ENCODE results near the gene RPL27A.

Gene RPL27A

DNA sequence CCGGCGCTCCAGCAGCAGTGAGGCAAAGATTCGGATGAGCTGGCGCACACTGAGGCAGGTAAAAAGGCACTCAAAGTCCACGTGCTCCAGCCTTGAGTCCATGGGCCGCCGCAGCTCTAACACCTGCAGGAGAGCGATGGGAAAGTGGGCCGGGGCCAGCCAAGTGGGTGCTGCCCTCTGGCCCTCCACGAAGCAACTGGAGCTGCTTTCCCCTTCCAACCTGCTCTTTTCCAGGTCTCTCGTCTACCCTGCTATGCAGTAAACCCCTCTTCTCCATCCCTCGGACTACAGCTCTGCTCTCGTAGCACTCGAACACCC, 20.0 kb downstream of the RPL27A start:
- DNase-seq, result no peak

DNA sequence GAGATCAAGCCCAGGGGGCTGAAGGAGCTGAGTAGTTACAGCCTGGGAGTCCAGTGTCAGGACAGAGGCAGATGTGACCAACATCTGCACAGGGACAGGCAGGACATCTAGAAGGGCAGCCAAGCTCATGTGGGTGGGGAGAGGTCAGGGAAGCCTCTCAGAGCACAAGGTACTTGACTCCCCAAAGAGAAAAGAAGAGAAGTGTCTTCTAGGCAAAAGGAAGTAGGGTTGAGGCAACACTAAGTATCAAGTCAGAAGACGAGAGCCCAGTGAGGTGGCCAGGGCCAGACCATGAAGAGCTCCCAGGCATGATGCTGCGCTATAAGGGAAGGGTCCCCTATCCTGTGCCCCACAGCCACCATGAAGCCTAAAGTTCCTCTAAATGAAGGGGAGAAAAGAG, 21.5 kb downstream of the RPL27A start:
- DNase-seq, result no peak

DNA sequence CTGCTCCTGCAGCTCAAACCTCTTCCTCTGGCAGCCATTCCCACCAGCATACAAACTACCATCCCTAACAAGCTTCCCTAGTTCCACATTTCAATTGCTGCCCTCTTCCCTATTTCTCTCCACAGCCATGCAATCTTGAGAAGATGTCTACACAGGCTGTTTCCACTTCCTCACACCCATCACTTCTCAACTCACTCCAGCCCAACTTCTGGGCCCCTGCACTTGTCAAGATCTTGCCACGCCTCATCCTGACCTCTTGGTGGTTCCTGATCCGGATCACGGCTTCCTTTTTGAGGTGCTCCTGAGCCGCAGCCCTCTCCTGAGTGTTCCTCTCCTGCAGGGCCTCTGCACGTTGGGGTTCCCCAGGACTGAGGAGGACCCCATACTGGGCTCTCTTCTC, 22.6 kb downstream of the RPL27A start:
- no peak for DNase-seq

DNA sequence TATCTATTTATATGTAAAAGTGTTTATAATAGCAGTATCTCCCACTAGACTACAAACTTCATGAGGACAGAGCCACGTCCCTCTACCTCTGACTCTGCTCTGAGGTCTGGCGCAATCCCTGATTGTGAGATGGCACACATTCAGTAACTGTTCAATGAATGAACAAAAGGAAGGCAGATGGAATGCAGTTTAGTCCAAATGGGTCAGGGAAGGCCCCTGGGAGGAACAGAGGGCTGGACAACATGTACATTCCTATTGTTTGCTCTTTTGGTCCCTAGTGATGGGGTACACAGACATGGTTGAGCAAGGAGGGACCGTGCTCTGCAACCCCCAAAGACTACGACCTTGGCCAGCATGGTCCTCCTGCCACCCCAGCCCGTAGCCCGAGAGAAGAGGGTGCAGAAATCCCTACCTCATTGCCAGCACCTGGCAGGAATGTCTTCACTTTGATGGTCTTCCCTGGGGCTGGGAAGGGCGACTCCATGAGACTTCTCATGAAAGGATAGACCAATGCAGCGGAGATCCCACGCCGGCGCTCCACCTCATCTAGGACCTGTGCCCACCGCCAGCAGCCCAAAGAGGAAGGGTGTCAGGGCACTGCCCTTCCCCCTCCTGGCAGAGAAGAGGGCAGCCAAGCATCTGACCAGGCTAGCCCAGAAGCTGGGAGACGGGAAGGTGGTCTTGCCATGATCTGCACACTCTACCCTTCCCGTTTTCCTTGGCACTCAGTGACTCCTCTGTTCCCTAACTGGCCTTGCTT, 24.3 kb downstream of the RPL27A start:
- no peak for DNase-seq

DNA sequence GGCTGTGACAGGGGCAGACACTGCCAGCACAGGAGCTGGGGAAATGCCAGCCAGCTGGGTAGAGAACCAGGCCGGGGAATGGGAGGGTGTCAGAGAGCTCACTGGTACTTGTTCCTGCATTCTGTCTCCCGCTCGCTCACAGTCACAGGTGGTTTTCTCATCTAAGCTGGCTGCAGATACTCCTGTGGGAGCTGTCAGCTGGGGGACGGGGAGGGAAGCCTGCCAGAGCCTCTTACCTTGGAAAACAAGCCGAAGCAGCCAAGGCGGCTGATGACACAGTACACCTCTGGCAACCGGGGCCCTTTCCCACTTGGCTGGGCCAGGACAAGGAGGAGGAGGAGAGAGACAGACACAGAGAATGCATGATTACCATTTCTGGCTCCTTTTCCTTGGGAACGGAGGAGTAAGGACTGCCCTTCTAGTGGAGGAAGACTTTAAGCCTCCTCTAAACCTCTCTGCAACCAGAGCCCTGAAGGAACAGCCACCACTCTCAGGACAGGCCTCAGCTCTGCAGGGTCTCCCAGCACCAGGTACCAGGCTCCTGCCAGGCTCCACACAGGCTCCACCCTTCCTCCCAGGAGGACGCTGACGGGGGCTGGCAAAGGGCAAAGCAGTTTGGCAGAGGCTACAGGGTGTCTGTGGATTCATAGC, 25.1 kb downstream of the RPL27A start:
- DNase-seq, result no peak

DNA sequence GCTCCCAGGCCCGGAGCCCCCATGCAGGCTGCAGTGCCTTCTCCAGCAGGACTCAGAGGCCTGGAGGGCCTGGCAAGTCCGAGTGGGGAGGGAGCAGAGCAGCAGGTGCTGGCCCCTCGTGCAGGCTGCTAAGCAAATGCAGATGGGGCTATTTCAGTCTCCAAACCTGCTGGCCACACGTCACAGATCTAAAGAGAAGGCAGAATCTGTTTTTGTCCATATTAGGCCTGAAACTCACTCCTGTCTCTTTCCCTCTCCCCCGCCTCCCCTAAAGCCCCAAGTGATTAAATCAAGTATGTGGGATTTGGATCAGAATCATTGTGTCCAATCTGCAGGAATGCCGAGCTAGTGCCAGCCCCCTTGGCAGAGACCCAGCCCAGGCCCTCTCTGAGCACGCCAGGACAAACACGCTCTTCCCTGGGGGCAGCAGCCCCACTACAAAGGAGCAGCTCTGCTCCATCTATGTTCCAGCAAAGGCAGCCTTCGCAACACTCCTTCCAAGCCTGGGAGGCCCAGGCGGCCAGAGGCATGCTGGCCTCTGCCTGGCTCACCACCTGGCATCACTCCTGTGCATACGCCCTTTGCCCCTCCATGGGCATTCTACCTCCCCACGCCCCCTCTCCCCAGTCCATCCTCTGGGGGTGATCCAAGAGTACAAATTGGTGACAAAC, 26.5 kb downstream of the RPL27A start:
- DNase-seq, result no peak

DNA sequence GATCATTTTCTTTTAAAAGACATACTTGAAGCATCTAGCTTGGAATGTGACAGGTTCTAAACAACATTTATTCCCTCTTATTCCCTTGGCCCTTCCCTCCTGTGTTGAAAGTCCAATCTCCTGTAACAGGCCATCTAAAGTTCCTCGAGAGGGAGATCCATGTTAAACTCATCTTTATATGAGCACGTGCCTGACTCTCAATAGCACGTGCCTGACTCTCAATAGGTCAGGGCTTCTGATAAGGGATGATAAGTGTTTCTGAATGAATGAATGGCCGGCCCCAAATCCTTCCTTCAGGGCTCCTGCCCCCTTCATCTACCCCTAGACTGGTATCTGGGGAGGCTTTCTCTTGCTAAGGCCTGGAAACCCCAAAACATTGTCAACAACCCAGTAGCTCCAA, 27.2 kb downstream of the RPL27A start:
- DNase-seq, result no peak

DNA sequence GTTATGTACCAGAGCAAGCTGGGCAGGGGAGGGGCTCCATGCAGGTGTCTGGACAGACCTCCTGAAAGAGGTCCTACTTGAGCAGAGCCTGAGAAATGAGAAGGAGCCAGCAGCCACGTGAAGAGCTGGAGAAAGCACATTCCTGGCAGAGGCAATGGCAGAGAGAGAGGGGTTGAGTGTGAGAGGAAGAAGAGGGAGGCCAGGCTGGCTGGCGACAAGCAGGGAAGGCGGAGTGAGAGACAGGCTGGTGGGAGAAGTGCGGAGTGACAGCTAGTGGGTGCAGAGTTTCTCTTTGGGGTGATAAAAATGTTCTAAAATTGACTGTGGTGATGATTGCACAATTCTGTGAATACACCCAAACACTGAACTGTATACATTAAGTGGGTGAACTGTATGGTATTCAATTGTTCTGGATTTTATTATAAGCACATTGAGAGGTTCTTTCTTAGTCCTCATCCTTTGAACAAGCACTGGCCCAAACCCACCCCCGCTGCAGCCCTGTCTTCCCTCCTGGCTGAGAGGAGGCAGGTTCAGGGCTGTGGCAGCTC, 29.4 kb downstream of the RPL27A start:
- DNase-seq, result no peak

DNA sequence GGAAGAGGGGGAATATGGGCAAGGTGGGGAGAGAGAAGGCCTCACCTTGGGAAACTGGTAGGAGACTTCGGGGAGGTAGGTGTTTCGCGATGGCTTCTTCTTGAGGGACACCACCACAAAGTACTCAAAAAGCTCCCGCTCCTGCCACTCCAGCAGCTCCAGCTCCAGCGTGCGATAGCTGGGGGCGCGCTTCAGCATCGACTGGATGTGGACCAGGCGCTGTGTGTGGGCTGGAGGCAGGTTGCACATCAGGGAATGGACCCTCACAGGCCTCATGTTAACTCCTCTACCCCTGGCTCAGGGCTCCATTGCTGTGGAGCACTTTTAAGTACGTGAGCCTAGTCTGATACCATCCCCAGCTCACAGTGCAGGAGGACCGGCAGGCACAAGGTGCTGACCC, 29.9 kb downstream of the RPL27A start:
- no peak for DNase-seq

DNA sequence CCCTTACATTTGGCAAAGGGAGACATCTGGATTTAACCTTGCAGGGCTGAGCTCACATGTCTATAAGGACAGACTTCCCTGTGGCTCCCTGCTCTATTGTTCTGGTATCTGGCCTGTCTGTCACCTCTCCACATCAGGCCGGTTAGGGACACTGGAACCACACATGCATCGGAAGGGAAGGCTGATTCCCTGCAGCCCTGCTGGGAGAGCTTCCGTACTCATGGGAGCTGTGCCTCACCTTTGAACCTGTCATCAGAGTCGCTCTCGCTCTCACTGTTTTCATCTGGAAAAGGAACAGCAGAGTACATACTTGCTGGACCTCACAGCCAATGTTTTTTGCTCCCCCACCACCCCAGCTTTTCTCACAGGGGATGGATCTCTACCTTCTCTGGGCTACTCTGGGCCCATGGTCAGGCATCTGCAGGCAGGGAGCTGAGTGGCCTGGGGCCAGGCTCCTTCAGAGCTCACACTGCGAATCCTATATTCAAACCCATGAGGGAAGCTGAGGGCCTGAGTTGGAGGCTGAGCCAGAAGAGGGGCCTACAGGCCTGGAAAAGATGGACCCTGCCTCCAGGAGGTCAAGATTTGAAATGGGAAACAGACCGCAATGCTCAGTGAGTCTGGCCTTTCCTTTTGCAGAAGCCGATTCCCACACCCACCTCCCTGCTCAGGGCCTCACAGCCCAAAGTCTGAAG, 31.3 kb downstream of the RPL27A start:
- no peak for DNase-seq

DNA sequence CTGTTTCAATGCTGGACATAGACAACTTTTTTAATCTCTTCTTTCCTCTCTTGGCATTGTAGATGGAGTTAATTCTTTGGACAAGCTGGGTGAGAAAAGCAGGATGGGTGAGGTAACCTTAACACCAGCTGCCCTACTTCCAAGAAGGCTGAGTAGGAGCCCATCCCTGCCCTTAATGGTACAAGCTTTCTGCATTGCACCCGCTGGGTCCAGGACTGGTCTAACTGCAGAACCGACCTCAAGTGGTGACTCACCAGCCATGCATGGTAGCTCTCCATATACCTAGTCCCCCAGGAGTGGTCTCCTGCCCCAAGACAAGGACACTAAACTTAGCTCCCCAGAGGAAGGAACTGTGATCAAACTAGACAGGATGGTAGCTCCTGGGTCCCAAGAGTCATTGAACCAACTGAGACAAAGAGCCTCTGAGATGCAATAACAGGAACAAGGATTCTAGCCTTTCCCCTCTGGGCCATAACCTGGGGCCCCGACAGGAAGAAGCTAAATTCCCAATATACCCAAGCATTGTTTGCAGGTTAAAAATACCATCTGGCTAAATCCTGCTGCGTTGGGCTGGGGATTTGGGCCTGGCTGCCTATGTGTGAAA, 32.1 kb downstream of the RPL27A start:
- no peak for DNase-seq

DNA sequence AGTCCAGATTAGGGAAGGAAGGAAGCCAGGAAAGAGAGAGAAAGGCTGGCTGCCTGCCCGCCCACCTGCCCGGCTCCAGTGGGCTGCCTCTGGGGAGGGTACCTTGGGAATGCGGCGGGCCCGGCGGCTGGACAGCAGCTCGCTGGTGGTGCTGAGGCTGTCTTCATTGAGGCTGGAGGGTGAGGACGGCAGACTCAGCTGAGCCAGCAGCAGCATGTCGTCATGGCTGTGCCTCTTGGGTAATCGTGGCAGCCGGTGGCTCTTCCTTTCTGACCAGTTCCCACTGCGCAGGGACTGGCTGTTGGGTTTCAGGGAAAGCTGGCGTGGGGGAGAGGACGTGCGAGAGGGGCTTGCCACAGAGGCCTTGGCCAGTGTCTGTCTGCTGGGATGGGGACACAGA, 32.9 kb downstream of the RPL27A start:
- DNase-seq, result no peak

DNA sequence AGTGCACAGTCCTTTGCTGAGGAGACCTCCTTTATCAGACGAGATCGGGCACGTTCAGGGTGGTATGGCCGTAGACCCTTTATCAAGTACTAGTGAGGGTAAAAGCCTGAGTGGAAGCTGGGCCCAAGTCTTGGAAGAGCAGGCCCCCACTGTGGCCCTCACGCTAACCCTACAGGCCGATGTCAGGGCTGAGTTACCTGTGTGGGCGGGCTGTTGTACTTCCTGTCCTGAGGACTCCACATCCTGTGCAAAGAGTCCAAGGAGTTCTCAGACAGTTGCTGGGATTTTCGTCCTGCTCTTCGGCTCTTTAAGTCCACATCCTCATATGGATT, 34.9 kb downstream of the RPL27A start:
- DNase-seq, result no peak

DNA sequence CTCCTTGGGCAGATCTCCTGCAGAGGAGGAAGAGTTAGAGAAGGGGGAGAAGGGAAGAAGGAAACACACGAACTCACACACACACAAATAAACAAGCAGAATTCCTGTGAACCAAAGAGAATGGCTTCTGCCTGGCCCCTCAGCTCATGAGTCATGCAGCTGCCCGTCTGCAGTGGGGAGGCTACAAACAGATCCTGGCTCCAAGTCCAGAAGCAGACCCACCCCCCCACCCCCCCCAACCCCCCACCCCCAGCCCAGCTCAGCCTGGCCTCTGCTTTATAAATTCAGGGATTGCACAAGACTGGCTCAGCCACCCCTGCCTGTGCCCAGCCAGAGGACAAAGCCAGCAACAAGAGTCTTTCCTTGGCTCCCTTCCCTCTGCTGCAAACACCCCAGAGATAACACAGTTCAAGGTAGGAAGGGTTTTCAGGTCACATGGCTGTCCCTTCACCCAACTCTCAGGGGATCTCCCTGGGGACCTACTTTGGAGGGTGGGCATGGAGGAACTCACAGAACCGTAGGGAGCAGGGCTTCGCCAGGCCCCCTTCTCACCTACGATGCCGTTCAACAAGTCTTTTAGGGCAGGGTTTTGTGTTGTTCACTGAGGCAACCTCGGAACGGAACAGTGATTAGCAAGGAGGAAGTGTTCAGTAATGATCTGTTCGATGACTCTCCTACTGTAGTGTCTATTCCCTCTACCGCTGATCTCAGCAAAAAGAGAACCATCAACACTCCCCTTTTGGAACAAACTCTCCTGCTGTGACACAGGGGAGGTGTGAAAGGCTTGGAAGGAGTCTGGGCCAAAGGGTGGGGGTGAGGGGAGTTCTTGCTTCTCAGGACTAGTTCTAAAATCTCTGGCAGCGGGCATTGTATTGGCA, 35.5 kb downstream of the RPL27A start:
- DNase-seq, result peak; percentile 9

DNA sequence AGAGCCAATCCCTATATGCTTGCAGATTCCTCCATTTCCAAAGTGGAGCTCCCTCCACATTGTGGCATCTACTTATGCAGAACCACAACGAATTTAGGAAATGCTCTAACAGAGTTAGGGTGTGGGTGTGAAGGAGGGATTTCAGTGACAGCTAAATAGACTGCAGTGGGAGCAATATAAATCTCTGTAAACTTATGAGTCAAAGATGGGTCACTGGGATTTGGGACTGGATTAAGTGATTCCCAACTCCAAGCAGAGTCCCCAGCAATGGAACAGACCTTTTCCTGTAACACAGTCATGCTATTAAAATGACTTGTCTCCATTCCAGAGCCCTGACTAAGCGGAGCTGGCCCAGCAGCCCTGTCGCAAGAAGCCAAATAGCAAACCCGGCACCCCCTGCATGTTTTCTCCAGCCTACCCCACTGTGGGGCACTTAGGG, 36.6 kb downstream of the RPL27A start:
- no peak for DNase-seq

DNA sequence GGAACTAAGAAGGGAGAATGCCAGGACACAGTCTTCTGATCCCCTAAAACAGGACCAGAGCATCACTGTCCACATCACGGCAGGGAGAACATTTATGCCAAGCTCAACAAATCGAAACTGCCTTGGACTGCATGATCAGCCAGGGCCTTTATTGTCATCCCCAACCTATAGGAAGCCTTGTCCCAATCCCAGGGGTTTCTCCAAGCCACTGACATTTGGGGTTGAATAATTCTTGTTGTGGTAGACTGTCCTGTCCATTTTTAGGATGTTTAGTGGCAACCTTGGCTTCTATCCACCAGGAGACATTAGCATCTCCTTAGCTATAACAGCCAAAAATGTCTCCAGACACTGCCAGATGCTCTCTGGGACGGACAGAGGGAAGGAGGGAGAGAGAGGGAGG, 37.1 kb downstream of the RPL27A start:
- no peak for DNase-seq

DNA sequence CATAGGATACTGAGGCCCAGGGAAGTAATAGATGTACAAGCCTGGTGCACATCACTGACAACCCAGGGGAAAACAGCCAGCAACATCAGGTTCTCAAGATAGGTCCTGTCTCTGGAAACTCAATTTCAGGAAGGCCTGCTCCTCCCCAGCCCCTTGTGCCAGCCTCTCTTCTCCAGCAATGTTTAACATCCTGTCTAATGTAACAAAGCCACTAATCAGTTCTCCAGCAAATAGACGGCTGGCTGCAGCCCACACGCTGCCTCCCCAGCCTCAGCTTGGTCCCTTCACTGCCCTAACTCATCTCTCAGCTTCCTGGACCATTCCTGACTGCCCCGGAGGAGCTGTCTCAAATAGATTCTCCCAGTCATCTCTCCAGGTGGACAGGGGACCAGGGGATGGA, 37.8 kb downstream of the RPL27A start:
- DNase-seq, result no peak

DNA sequence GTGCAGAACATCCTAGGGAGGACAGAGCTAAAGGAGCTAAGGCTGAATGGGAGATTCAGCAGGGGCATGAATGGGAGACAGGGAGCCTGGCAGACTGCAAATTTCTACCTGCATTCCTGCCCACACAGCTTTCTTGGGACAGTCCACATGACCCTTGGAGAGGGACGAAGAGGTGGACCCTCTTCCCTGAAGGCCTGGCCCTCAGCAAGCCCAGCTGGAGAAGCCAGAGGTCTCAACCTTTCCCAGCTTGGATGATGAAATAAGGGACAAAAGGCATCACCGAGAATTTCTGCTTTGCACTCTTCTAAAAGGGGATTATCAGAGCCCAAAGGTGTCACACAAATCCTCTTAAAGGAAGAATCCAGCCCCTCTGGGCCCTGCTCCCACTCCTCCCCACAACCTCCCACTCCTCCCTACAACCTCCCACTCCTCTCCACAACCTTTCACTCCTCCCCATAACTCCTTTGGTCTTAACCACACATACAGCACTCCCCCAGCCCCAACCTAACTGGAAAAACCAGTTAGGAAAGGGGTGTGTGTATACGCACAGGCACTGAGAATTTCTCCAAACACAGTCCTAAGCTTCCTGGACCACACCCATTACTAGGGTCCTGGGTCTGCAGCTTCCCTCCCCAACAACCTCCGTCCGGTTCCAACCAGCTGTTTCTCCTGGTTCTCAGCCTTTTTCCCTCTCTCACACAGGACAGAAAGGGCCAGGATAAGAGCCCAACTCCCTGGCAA, 38.4 kb downstream of the RPL27A start:
- DNase-seq, result no peak

DNA sequence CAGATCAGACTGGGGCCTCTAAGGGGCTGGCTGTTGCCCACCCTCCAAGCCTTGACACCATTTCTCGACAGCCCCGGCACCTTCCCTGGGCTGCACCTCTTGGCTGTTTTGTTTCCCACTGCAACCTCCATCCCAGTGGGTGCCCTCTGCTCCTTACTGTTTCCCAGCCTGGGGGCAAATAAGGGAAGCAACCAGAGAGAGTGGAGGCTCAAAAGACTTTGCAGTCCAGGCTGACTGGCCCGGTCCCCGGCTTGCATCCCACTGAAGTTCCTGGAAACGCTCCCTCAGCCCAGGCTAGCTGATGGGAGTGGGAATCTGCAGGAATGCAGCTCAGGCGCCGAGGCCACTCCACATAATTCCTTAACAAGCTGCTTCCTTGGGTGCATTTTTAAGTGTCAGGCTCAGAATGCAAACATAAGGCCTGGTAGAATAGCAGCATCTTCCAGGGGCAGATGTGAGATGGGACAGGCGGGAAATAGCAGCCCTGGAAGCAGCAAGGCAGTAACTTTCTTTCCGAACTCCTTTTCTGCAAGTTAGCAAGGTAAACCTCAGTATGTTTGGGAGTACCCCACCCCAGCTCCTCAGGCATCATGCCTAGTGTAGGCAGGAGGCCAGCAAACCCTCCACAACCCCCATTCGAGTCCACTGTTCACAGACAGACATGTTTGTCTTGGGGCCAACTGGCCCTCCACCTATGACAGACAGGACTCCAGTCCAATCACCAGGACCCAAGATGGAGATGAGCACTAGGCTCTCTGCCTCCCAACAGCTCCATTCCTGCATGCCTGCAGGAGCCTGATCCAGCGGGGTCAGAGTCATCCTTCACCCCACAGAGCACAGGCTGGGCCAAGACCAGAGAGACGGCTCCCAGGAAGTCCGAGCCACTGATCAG, 39.3 kb downstream of the RPL27A start:
- no peak for DNase-seq

DNA sequence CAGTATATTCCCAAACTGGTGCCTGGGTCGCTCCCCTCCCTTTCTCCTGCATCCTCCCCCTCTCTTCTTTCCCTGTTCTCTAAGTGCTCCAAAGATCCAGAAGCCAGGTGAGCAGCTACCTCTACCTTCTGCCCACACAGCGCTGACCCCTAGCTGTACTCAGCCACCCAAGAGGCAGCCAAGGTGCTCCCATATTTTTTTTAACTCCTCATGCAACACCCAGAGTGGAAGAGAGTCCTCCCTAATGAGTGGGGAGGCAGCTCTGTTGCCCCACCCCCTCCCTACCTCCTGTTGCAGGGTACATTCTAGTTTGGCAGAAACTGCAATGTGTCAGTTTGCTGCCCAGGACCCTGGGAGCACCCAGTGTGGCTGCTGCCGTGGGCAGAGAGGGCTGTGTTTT, 40.2 kb downstream of the RPL27A start:
- DNase-seq, result no peak
